CD14-positive monocyte (primary cell): ENCODE data around the gene INPP5B. TPM values are rescaled to one million over a fixed set of nuclear protein-coding genes. Genes with fewer than 3 reads are reported as not detected.
"Not testable (repeated sequence)": the region's sequence is repeated elsewhere in the genome, so short reads cannot be mapped to it uniquely, and the experiment has no call there.

Experiments used
- DNase-seq, 3 donors: peaks; one replicate each; pipeline ENCODE4 v3.0.0-alpha.2; 2011 to 2022
- H2AFZ ChIP-seq: 2 replicates; pipeline ENCODE4 v1.6.0; 2012; ENCODE audit warnings: mild to moderate bottlenecking, low read depth, low read length, inconsistent platforms; ENCODE audit not compliant: insufficient read depth, poor library complexity, severe bottlenecking
- H3K27ac ChIP-seq, 2 donors: 1 replicate in 1 of 2; 2 replicates in 1 of 2; pipeline ENCODE4 v1.5.1; 2012 to 2013; ENCODE audit warnings: low read length in 2 of 2, control low read depth in 1 of 2, inconsistent platforms in 1 of 2, low read depth in 1 of 2, mild to moderate bottlenecking in 1 of 2
- H3K27me3 ChIP-seq, 2 donors: one replicate each; pipeline versions ENCODE4 v1.6.0 to v1.6.1; 2011 to 2013; ENCODE audit warnings: low read length in 2 of 2; ENCODE audit not compliant: control insufficient read depth in 2 of 2, insufficient read depth in 2 of 2
- H3K36me3 ChIP-seq, 2 donors: replicated peaks in 1 of 2; 1 replicate in 1 of 2; 2 replicates in 1 of 2; pipeline versions ENCODE4 v1.5.1 to v1.6.1; 2012 to 2013; ENCODE audit warnings: low read length in 2 of 2, control low read depth in 1 of 2, inconsistent platforms in 1 of 2, mild to moderate bottlenecking in 1 of 2; ENCODE audit not compliant: insufficient read depth in 2 of 2, control insufficient read depth in 1 of 2
- H3K4me1 ChIP-seq, 2 donors: 1 replicate in 1 of 2; 2 replicates in 1 of 2; pipeline versions ENCODE4 v1.5.1 to v1.6.1; 2012 to 2013; ENCODE audit warnings: low read length in 2 of 2, control low read depth in 1 of 2, inconsistent platforms in 1 of 2, mild to moderate bottlenecking in 1 of 2, moderate library complexity in 1 of 2; ENCODE audit not compliant: insufficient read depth in 2 of 2, control insufficient read depth in 1 of 2
- H3K4me2 ChIP-seq: replicated peaks from 2 replicates; pipeline ENCODE3; 2012; ENCODE audit warnings: low read length, moderate library complexity, mild to moderate bottlenecking; ENCODE audit not compliant: poor library complexity, severe bottlenecking; ENCODE audit errors: extremely low read depth
- H3K4me3 ChIP-seq, 3 experiments: fragments of 200-600 bp in 1 of 3; sonication (generic) in 1 of 3; replicated peaks in 1 of 3; 1 replicate in 2 of 3; 2 replicates in 1 of 3; pipeline ENCODE4 v1.5.1; 2011 to 2013; ENCODE audit warnings: low read length in 3 of 3, mild to moderate bottlenecking in 3 of 3, control low read depth in 2 of 3, low read depth in 2 of 3, inconsistent platforms in 1 of 3, moderate library complexity in 1 of 3
- H3K79me2 ChIP-seq: 2 replicates; pipeline ENCODE4 v1.6.0; 2012; ENCODE audit warnings: mild to moderate bottlenecking, control low read depth, inconsistent platforms, low read length, moderate library complexity; ENCODE audit not compliant: insufficient read depth
- H3K9ac ChIP-seq: 2 replicates; pipeline ENCODE4 v1.6.0; 2017; ENCODE audit warnings: low read length, mild to moderate bottlenecking; ENCODE audit not compliant: insufficient read depth, poor library complexity, severe bottlenecking
- H3K9me3 ChIP-seq, 2 donors: replicated peaks in 1 of 2; 1 replicate in 1 of 2; 2 replicates in 1 of 2; pipeline versions ENCODE4 v1.5.1 to v1.6.1; 2012 to 2013; ENCODE audit warnings: low read length in 2 of 2, control low read depth in 1 of 2; ENCODE audit not compliant: control insufficient read depth in 1 of 2, insufficient read depth in 1 of 2
- H4K20me1 ChIP-seq: 2 replicates; pipeline ENCODE4 v1.6.0; 2012; ENCODE audit warnings: mild to moderate bottlenecking, low read length, control low read depth, moderate library complexity; ENCODE audit not compliant: insufficient read depth
- H3K27ac Mint-ChIP-seq, 7 donors: one replicate each; pipeline ENCODE4 v1.8.0; 2020; ENCODE audit warnings: mild to moderate bottlenecking in 7 of 7, mixed read lengths in 7 of 7, moderate library complexity in 6 of 7, inconsistent platforms in 2 of 7
- H3K27me3 Mint-ChIP-seq, 3 donors: one replicate each; pipeline ENCODE4 v1.8.0; 2021 to 2022; ENCODE audit warnings: low read depth in 3 of 3, mild to moderate bottlenecking in 3 of 3, mixed read lengths in 3 of 3, moderate library complexity in 3 of 3, inconsistent platforms in 1 of 3
- H3K36me3 Mint-ChIP-seq, 2 donors: one replicate each; pipeline ENCODE4 v1.8.0; 2020; ENCODE audit warnings: mixed read lengths in 2 of 2, inconsistent platforms in 1 of 2, mild to moderate bottlenecking in 1 of 2
- H3K4me1 Mint-ChIP-seq: one replicate; pipeline ENCODE4 v1.8.0; 2020; ENCODE audit warnings: mild to moderate bottlenecking, mixed read lengths
- H3K4me3 Mint-ChIP-seq, 2 donors: one replicate each; pipeline ENCODE4 v1.8.0; 2020; ENCODE audit warnings: mild to moderate bottlenecking in 2 of 2, mixed read lengths in 2 of 2, moderate library complexity in 1 of 2
- H3K9me3 Mint-ChIP-seq, 7 donors: one replicate each; pipeline ENCODE4 v1.8.0; 2020 to 2022; ENCODE audit warnings: mixed read lengths in 7 of 7, mild to moderate bottlenecking in 6 of 7, moderate library complexity in 6 of 7, inconsistent platforms in 2 of 7
- WGBS: methylation state at CpG from one replicate; pipeline ENCODE4 v1.1.5; 2013; ENCODE audit warnings: missing lambda C conversion rate; ENCODE audit not compliant: insufficient coverage; 5-methylcytosine and 5-hydroxymethylcytosine counted together
- intact Hi-C, 2 donors: fragments of 100-400 bp; cut with micrococcal nuclease; formaldehyde crosslinking; loops; one replicate each; pipeline versions ENCODE4 v1.15.0 to v1.15.1; 2023
- polyA plus RNA-seq, 3 donors: library from polyadenylated mRNA; depleted of rRNA in 1 of 3; unstranded in 2 of 3; stranded (reverse) in 1 of 3; fragments of 300-500 nt in 2 of 3; fragments of >200 nt in 1 of 3; fragmentation: Illumina TruSeq in 2 of 3; gene quantifications; 1 replicate in 2 of 3; 2 replicates in 1 of 3; pipeline ENCODE4 v1.2.3, GENCODE V29; 2012 to 2021
- TF ChIP-seq, protein P1 (sequence below): fragments of 200-600 bp; IDR thresholded peaks from one replicate; pipeline ENCODE4 v1.8.0; 2022; ENCODE audit warnings: antibody characterized with exemption, mild to moderate bottlenecking

INPP5B gene
- polyA plus RNA-seq, 3 donors = 3.0 to 13.1 (median 5.8) TPM

DNA sequence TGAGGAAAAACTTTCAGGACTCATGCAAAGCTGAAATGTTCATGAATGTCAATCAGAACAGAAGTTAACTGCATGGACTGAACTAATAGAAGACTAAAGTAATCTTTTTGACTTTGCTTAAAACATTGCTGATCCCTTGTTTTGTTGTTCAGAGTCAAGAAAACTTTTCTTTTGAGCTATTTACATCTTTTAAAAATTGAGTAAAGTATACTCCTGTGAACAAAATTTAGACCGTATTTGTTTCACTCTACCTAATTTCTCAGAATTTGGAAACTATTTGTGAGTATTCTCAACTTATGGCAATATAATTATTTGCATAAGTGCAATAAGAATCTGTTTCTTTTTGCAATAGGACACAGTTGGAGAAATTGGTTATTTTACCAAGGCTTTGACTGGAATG lies 41.1 kb downstream of the INPP5B start:
- Histone ChIP-seq H3K4me2 (no peak overlapping the region), H3K79me2 (peaks cover 16% of the 10 kb centered on the region), H4K20me1 (peaks cover 10% of the 10 kb centered on the region), H3K9ac (no peak overlapping the region), H2AFZ (no peak overlapping the region), H3K36me3 (peaks cover 0 to 17% of the 10 kb centered on the region in 2 donors), H3K9me3 (peaks cover 0 to 6% of the 10 kb centered on the region in 2 donors), H3K27ac (no peak overlapping the region), H3K27me3 (no peaks in the 10 kb centered on the region), H3K4me3 (no peak overlapping the region), H3K4me1 (peaks cover 13 to 14% of the 10 kb centered on the region in 2 donors)
- DNase-seq = no peak
- Mint-ChIP-seq H3K9me3 (peaks cover 5 to 25% (median 16%) of the 10 kb centered on the region in 7 donors), H3K27ac (no peak overlapping the region), H3K36me3 (peaks cover 22 to 26% of the 10 kb centered on the region in 2 donors), H3K4me3 (no peak overlapping the region), H3K27me3 (peaks cover 0 to 7% (median 1%) of the 10 kb centered on the region in 3 donors), H3K4me1 (peaks cover 13% of the 10 kb centered on the region)
- TF ChIP-seq, protein P1, sequence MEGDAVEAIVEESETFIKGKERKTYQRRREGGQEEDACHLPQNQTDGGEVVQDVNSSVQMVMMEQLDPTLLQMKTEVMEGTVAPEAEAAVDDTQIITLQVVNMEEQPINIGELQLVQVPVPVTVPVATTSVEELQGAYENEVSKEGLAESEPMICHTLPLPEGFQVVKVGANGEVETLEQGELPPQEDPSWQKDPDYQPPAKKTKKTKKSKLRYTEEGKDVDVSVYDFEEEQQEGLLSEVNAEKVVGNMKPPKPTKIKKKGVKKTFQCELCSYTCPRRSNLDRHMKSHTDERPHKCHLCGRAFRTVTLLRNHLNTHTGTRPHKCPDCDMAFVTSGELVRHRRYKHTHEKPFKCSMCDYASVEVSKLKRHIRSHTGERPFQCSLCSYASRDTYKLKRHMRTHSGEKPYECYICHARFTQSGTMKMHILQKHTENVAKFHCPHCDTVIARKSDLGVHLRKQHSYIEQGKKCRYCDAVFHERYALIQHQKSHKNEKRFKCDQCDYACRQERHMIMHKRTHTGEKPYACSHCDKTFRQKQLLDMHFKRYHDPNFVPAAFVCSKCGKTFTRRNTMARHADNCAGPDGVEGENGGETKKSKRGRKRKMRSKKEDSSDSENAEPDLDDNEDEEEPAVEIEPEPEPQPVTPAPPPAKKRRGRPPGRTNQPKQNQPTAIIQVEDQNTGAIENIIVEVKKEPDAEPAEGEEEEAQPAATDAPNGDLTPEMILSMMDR = no peak
- WGBS = no CpG with 5 or more reads among the region's 1 CpG
- intact Hi-C loops = no loop called here

- Histone ChIP-seq H3K4me1 (peaks cover 13 to 14% of the 10 kb centered on the region in 2 donors), H3K36me3 (peaks cover 0 to 17% of the 10 kb centered on the region in 2 donors), H3K79me2 (peaks cover 12% of the 10 kb centered on the region)
- DNase-seq, H3K27ac ChIP-seq, H3K4me2 ChIP-seq, H3K9me3 ChIP-seq, H3K27ac Mint-ChIP-seq, H4K20me1 ChIP-seq, H3K27me3 ChIP-seq, H3K9ac ChIP-seq, H3K4me3 Mint-ChIP-seq, intact Hi-C loops, H2AFZ ChIP-seq, H3K4me3 ChIP-seq, H3K27me3 Mint-ChIP-seq: not testable (repeated sequence)
- peaks cover 0 to 17% (median 11%) of the 10 kb centered on the region in 7 donors for H3K9me3 Mint-ChIP-seq
- peaks cover 23 to 34% of the 10 kb centered on the region in 2 donors for H3K36me3 Mint-ChIP-seq
- no CpG with 5 or more reads among the region's 6 CpGs for WGBS
- peaks cover 13% of the 10 kb centered on the region for H3K4me1 Mint-ChIP-seq
Measured at GRCh38 chr1:37903921-37904320, 42.9 kb downstream of the INPP5B start.
